Measurements from ENCODE around the gene LRP2. TPM values are rescaled to one million over a fixed set of nuclear protein-coding genes. Genes with fewer than 3 reads are reported as not detected.

Gene LRP2
- total and polyA plus RNA-seq, 2 of the 8 experiments (the other 6 are each of a cell fraction or from before 2014, with no cell fraction given): 2.0 to 2.9 TPM

DNA sequence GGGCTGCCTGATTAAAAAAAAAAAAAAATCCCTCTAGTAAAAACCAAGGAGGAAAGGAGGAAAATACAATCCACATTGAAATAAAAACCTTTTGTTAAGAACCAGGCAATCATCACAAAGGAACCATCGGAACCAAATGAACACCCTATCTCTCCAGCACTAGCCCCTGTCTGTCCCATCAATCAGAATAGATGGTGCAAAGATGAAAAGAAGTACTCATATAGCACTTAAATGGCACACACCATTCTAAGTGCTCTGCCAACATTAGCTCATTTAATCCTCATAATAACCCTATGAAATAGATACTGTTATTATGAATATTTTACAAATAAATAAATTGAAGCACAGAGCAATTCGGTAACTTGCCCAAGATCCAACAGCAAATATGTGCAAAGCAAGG is 38.5 kb downstream of the LRP2 start:
- H3K56ac ChIP-seq (replicated peaks; ENCODE audit: insufficient read length, low read depth, low read length): no peak overlapping the region
- H3K4ac ChIP-seq (replicated peaks; ENCODE audit: insufficient read length, low read depth, low read length): no peak overlapping the region
- no peak overlapping the region for H3K27ac ChIP-seq (ENCODE audit: low read depth, low read length)
- peaks cover 0 to 3% of the 10 kb centered on the region in 2 experiments; a peak in 1 of 4 replicates for H3K9me3 ChIP-seq (ENCODE audit: insufficient read depth in 2 of 2, low read depth in 1 of 2, low read length in 1 of 2)
- H3K14ac ChIP-seq (ENCODE audit: insufficient read length): no peak overlapping the region
- H4K5ac ChIP-seq (ENCODE audit: insufficient read length, low read depth, low read length): no peak overlapping the region
- H2BK15ac ChIP-seq (ENCODE audit: low read length): no peak overlapping the region
- H3K4me1 ChIP-seq (replicated peaks in 1 of 4; ENCODE audit: control insufficient read depth in 3 of 4, insufficient read depth in 4 of 4, low read length in 3 of 4): no peaks in the 10 kb centered on the region
- ChIA-PET POLR2A (ENCODE audit: partially characterized antibody) (no interaction called here), CTCF (ENCODE audit: partially characterized antibody) (interaction anchor here (0.6 to 0.8 kb wide), 3 partner anchors 34 to 841 kb away, joined by 3 to 4 read pairs (median 3); no protein-coding TSS in a partner anchor)
- H4K91ac ChIP-seq (replicated peaks; ENCODE audit: insufficient read length, low read length): no peak overlapping the region
- no peak overlapping the region for H3K4me3 ChIP-seq (ENCODE audit: extremely low read depth in 1 of 4, insufficient read depth in 2 of 4, low read depth in 3 of 4, low read length in 4 of 4)
- H3K9ac ChIP-seq (replicated peaks in 1 of 4; ENCODE audit: extremely low read depth in 1 of 4, low read depth in 3 of 4, low read length in 3 of 4): no peak overlapping the region
- DNase-seq (ENCODE audit: low read depth in 1 of 2, low spot score in 2 of 2) (no peak), FAIRE-seq (no peak)
- H2BK12ac ChIP-seq (ENCODE audit: low read depth, low read length): no peak overlapping the region
- no peaks in the 10 kb centered on the region for H3K36me3 ChIP-seq (ENCODE audit: control insufficient read depth in 2 of 4, insufficient read depth in 4 of 4, low read length in 3 of 4)
- H3K4me2 ChIP-seq (ENCODE audit: insufficient read depth in 1 of 2, low read depth in 2 of 2, low read length in 2 of 2): no peak overlapping the region
- H3K27me3 ChIP-seq (replicated peaks in 1 of 4; ENCODE audit: control insufficient read depth in 3 of 4, extremely low read depth in 1 of 4, insufficient read depth in 3 of 4, low read length in 3 of 4): no peaks in the 10 kb centered on the region
- no peak for TF ChIP-seq CREB1 (IDR thresholded peaks at IDR 0.05)
- no peak for TF ChIP-seq BRCA1 (IDR thresholded peaks at IDR 0.05; ENCODE audit: low read depth, low read length)
- TF ChIP-seq SP4 (IDR thresholded peaks at IDR 0.05; ENCODE audit: low read length): no peak
- no peak for TF ChIP-seq CTBP2 (IDR thresholded peaks at IDR 0.05; ENCODE audit: borderline replicate concordance, insufficient read depth, insufficient read length, low read length)
- no peak for TF ChIP-seq KDM4A (IDR thresholded peaks at IDR 0.05; ENCODE audit: low read depth, low read length, severe bottlenecking)
- no peak for TF ChIP-seq CHD1 (IDR thresholded peaks at IDR 0.05; ENCODE audit: low read depth, low read length)
- no peak for TF ChIP-seq SAP30 (IDR thresholded peaks at IDR 0.05; ENCODE audit: insufficient read depth, insufficient replicate concordance, low read length)
- TF ChIP-seq PHF8 (conservative IDR thresholded peaks at IDR 0.05; ENCODE audit: low read depth, low read length): no peak
- TF ChIP-seq TAF1 (IDR thresholded peaks at IDR 0.05; ENCODE audit: low read depth, low read length): no peak
- TF ChIP-seq EP300 (IDR thresholded peaks at IDR 0.05; ENCODE audit: borderline replicate concordance in 1 of 2, low read depth in 2 of 2, low read length in 2 of 2): no peak
- TF ChIP-seq ASH2L (IDR thresholded peaks at IDR 0.05; ENCODE audit: low read length): no peak
- H3K79me1 ChIP-seq (ENCODE audit: low read depth, low read length): no peaks in the 10 kb centered on the region
- no peaks in the 10 kb centered on the region for H4K20me1 ChIP-seq (replicated peaks in 1 of 2; ENCODE audit: control insufficient read depth in 1 of 2, insufficient read depth in 2 of 2, low read length in 2 of 2)
- no peak overlapping the region for H2AK5ac ChIP-seq (ENCODE audit: low read depth, low read length)
- no peak overlapping the region for H3K23ac ChIP-seq (ENCODE audit: insufficient read length)
- no peak overlapping the region for H2BK5ac ChIP-seq (ENCODE audit: low read depth, low read length)
- H3K18ac ChIP-seq (ENCODE audit: extremely low read depth, low read length): no peak overlapping the region
- H2BK120ac ChIP-seq (replicated peaks; ENCODE audit: low read depth, low read length): no peak overlapping the region
- no peak overlapping the region for H2AFZ ChIP-seq (ENCODE audit: low read length)
- no peak overlapping the region for H4K8ac ChIP-seq (ENCODE audit: extremely low read depth, insufficient read depth, low read length)
- WGBS, 2 experiments (ENCODE audit: extremely low coverage in 1 of 2, insufficient coverage in 1 of 2, insufficient read length in 1 of 2, insufficient replicate concordance in 2 of 2, low coverage in 1 of 2, low lambda C conversion rate in 2 of 2, missing lambda C conversion rate in 1 of 2): 88% methylated on average over 2 of the region's 2 CpGs; no CpG with 5 or more reads in 1 of the 2 experiments
- H3K23me2 ChIP-seq (ENCODE audit: low read depth, low read length): no peaks in the 10 kb centered on the region
- no peaks in the 10 kb centered on the region for H3K79me2 ChIP-seq (ENCODE audit: control insufficient read depth in 1 of 2, insufficient read depth in 2 of 2, low read length in 2 of 2)
- no peak overlapping the region for H2BK20ac ChIP-seq (ENCODE audit: low read length)

Measured in H1 (cell line).